H1 (cell line): Measurements from ENCODE around the gene KRT24. TPM values are rescaled to one million over a fixed set of nuclear protein-coding genes. Genes with fewer than 3 reads are reported as not detected.

Experiments used
- CTCF ChIA-PET: fragments of 300-600 bp; sonication (Branson Sonifier 250); formaldehyde crosslinking; loops from one replicate; lab custom pipeline; 2021; ENCODE audit not compliant: partially characterized antibody; lab: Charles Lee
- POLR2A ChIA-PET: fragments of 300-600 bp; sonication (Branson Sonifier 250); formaldehyde crosslinking; loops from one replicate; lab custom pipeline; 2021; ENCODE audit warnings: inconsistent platforms; ENCODE audit not compliant: partially characterized antibody; lab: Charles Lee
- DNase-seq, 2 experiments: peaks; one replicate each; pipeline versions ENCODE4 v3.0.0 to v3.0.0-alpha.2; 2010 to 2022; ENCODE audit warnings: low spot score in 2 of 2, low read depth in 1 of 2, mixed read lengths in 1 of 2
- FAIRE-seq: peaks from 2 replicates; lab custom pipeline; 2011; peaks lifted over from hg19 to GRCh38; lab: Jason Lieb, UNC
- H2AFZ ChIP-seq: 2 replicates; pipeline ENCODE4 v1.8.1; 2012; ENCODE audit warnings: low read length, inconsistent platforms
- H2AK5ac ChIP-seq: 2 replicates; pipeline ENCODE4 v1.6.1; 2013; ENCODE audit warnings: low read depth, low read length
- H2BK120ac ChIP-seq: replicated peaks from 2 replicates; pipeline ENCODE3; 2013; ENCODE audit warnings: low read depth, low read length, inconsistent platforms
- H2BK12ac ChIP-seq: 2 replicates; pipeline ENCODE4 v1.6.1; 2013; ENCODE audit warnings: low read depth, low read length
- H2BK15ac ChIP-seq: 2 replicates; pipeline ENCODE4 v1.6.1; 2013; ENCODE audit warnings: low read length
- H2BK20ac ChIP-seq: 2 replicates; pipeline ENCODE4 v1.6.1; 2013; ENCODE audit warnings: low read length
- H2BK5ac ChIP-seq: 2 replicates; pipeline ENCODE4 v1.6.1; 2013; ENCODE audit warnings: low read depth, low read length
- H3K14ac ChIP-seq: 2 replicates; pipeline ENCODE4 v1.6.1; 2013; ENCODE audit warnings: inconsistent platforms; ENCODE audit not compliant: insufficient read length
- H3K18ac ChIP-seq: 2 replicates; pipeline ENCODE4 v1.6.1; 2013; ENCODE audit warnings: low read length; ENCODE audit errors: extremely low read depth
- H3K23ac ChIP-seq: 2 replicates; pipeline ENCODE4 v1.6.1; 2013; ENCODE audit warnings: inconsistent platforms; ENCODE audit not compliant: insufficient read length
- H3K23me2 ChIP-seq: 2 replicates; pipeline ENCODE4 v1.6.1; 2013; ENCODE audit warnings: low read depth, low read length
- H3K27ac ChIP-seq: 2 replicates; pipeline ENCODE4 v1.6.1; 2011; ENCODE audit warnings: low read depth, low read length, inconsistent platforms
- H3K27me3 ChIP-seq, 4 experiments: replicated peaks in 1 of 4; 1 replicate in 1 of 4; 2 replicates in 3 of 4; pipeline versions ENCODE4 v1.6.1 to v1.8.1; 2011 to 2013; ENCODE audit warnings: low read length in 3 of 4, mild to moderate bottlenecking in 3 of 4, inconsistent platforms in 2 of 4, mixed read lengths in 2 of 4, moderate library complexity in 1 of 4; ENCODE audit not compliant: control insufficient read depth in 3 of 4, insufficient read depth in 3 of 4; ENCODE audit errors: extremely low read depth in 1 of 4
- H3K36me3 ChIP-seq, 4 experiments: 2 replicates each; pipeline versions ENCODE4 v1.6.1 to v1.8.1; 2011 to 2013; ENCODE audit warnings: mild to moderate bottlenecking in 4 of 4, low read length in 3 of 4, moderate library complexity in 2 of 4, control low read depth in 1 of 4, inconsistent platforms in 1 of 4; ENCODE audit not compliant: insufficient read depth in 4 of 4, control insufficient read depth in 2 of 4
- H3K4ac ChIP-seq: replicated peaks from 2 replicates; pipeline ENCODE3; 2013; ENCODE audit warnings: low read length, low read depth, mixed read lengths, inconsistent platforms; ENCODE audit not compliant: insufficient read length
- H3K4me1 ChIP-seq, 4 experiments: replicated peaks in 1 of 4; 1 replicate in 1 of 4; 2 replicates in 3 of 4; pipeline versions ENCODE4 v1.6.1 to v1.8.1; 2011 to 2013; ENCODE audit warnings: low read length in 3 of 4, inconsistent platforms in 2 of 4, mixed read lengths in 1 of 4; ENCODE audit not compliant: insufficient read depth in 4 of 4, control insufficient read depth in 3 of 4
- H3K4me2 ChIP-seq, 2 experiments: 2 replicates each; pipeline versions ENCODE4 v1.6.1 to v1.8.1; 2011 to 2013; ENCODE audit warnings: low read depth in 2 of 2, low read length in 2 of 2, control low read depth in 1 of 2, inconsistent platforms in 1 of 2, mild to moderate bottlenecking in 1 of 2; ENCODE audit not compliant: insufficient read depth in 1 of 2
- H3K4me3 ChIP-seq, 4 experiments: fragments of 200-600, 300-600 bp in 1 of 4; sonication (generic), shearing (Covaris generic), sonication (Bioruptor Twin) in 1 of 4; 2 replicates each; pipeline versions ENCODE4 v1.5.1 to v1.8.1; 2011 to 2016; ENCODE audit warnings: low read length in 4 of 4, low read depth in 3 of 4, control low read depth in 2 of 4, inconsistent platforms in 2 of 4, mild to moderate bottlenecking in 2 of 4, mixed read lengths in 1 of 4, moderate library complexity in 1 of 4; ENCODE audit not compliant: insufficient read depth in 2 of 4; ENCODE audit errors: extremely low read depth in 1 of 4
- H3K56ac ChIP-seq: replicated peaks from 2 replicates; pipeline ENCODE3; 2013; ENCODE audit warnings: low read depth, mild to moderate bottlenecking, mixed read lengths, low read length, inconsistent platforms; ENCODE audit not compliant: insufficient read length
- H3K79me1 ChIP-seq: 2 replicates; pipeline ENCODE4 v1.6.1; 2013; ENCODE audit warnings: low read depth, low read length, control low read depth
- H3K79me2 ChIP-seq, 2 experiments: 2 replicates each; pipeline versions ENCODE4 v1.6.1 to v1.8.1; 2012 to 2013; ENCODE audit warnings: low read length in 2 of 2, mild to moderate bottlenecking in 2 of 2, inconsistent platforms in 1 of 2; ENCODE audit not compliant: insufficient read depth in 2 of 2, control insufficient read depth in 1 of 2
- H3K9ac ChIP-seq, 4 experiments: replicated peaks in 1 of 4; 1 replicate in 1 of 4; 2 replicates in 3 of 4; pipeline versions ENCODE4 v1.6.1 to v1.8.1; 2011 to 2013; ENCODE audit warnings: low read depth in 3 of 4, low read length in 3 of 4, control low read depth in 2 of 4, mild to moderate bottlenecking in 2 of 4, moderate library complexity in 2 of 4, inconsistent platforms in 1 of 4; ENCODE audit errors: extremely low read depth in 1 of 4
- H3K9me3 ChIP-seq, 2 experiments: 2 replicates each; pipeline versions ENCODE4 v1.6.1 to v1.8.1; 2012 to 2013; ENCODE audit warnings: mild to moderate bottlenecking in 2 of 2, moderate library complexity in 2 of 2, control low read depth in 1 of 2, inconsistent platforms in 1 of 2, low read depth in 1 of 2, low read length in 1 of 2, mixed read lengths in 1 of 2; ENCODE audit not compliant: insufficient read depth in 2 of 2
- H4K20me1 ChIP-seq, 2 experiments: replicated peaks in 1 of 2; 2 replicates each; pipeline versions ENCODE3 to v1.8.1; 2011 to 2013; ENCODE audit warnings: inconsistent platforms in 2 of 2, low read length in 2 of 2, mild to moderate bottlenecking in 1 of 2; ENCODE audit not compliant: insufficient read depth in 2 of 2, control insufficient read depth in 1 of 2
- H4K5ac ChIP-seq: 2 replicates; pipeline ENCODE4 v1.6.1; 2013; ENCODE audit warnings: low read length, low read depth, mixed read lengths, inconsistent platforms; ENCODE audit not compliant: insufficient read length
- H4K8ac ChIP-seq: 2 replicates; pipeline ENCODE4 v1.8.0; 2013; ENCODE audit warnings: mild to moderate bottlenecking, moderate library complexity, low read length, inconsistent platforms; ENCODE audit not compliant: insufficient read depth; ENCODE audit errors: extremely low read depth
- H4K91ac ChIP-seq: replicated peaks from 2 replicates; pipeline ENCODE3; 2013; ENCODE audit warnings: low read length, mixed read lengths, inconsistent platforms; ENCODE audit not compliant: insufficient read length
- GTF2F1 ChIP-seq: IDR thresholded peaks from 2 replicates; pipeline ENCODE4 v1.6.1; 2012; ENCODE audit warnings: low read depth, low read length, improper control_type of control experiment, borderline replicate concordance
- SUZ12 ChIP-seq: fragments of 200-600 bp; sonication (generic); IDR thresholded peaks from 2 replicates; pipeline ENCODE4 v1.6.1; 2012; ENCODE audit warnings: mild to moderate bottlenecking, inconsistent platforms, low read length, moderate library complexity, mixed read lengths
- TAF1 ChIP-seq: IDR thresholded peaks from 2 replicates; pipeline ENCODE4 v1.6.1; 2011; ENCODE audit warnings: mild to moderate bottlenecking, low read depth, low read length
- WGBS, 2 experiments: shearing (Covaris generic) in 1 of 2; methylation state at CpG; one replicate each; pipeline versions ENCODE4 v1.1.6 to v1.1.7; 2013 to 2015; ENCODE audit warnings: low lambda C conversion rate in 2 of 2, mixed read lengths in 2 of 2, inconsistent platforms in 1 of 2, low coverage in 1 of 2, missing lambda C conversion rate in 1 of 2; ENCODE audit not compliant: insufficient replicate concordance in 2 of 2, insufficient coverage in 1 of 2, insufficient read length in 1 of 2; ENCODE audit errors: extremely low coverage in 1 of 2, missing lambda C conversion rate in 1 of 2; 5-methylcytosine and 5-hydroxymethylcytosine counted together
- polyA plus RNA-seq, 7 experiments: library from polyadenylated mRNA; depleted of rRNA in 3 of 7; stranded (reverse) in 5 of 7; unstranded in 2 of 7; fragments of >200 nt in 5 of 7; fragments of 200-250 nt in 2 of 7; gene quantifications; 1 replicate in 5 of 7; 2 replicates in 1 of 7; 4 replicates in 1 of 7; pipeline versions ENCODE4 v1.2.1 to v1.2.3, GENCODE V29; 2011 to 2013; ENCODE audit warnings: missing spikeins in 2 of 7, mixed read lengths in 2 of 7
- total RNA-seq: library from RNA; stranded (reverse); fragmentation: NEBNext Ultra II Directional; extraction: Animal tissue kit (Norgen Biotek cat#: 25700); gene quantifications from 2 replicates; pipeline ENCODE4 v1.2.1, GENCODE V29; 2021

KRT24 gene
- total and polyA plus RNA-seq, 2 of the 8 experiments (the other 6 are each of a cell fraction or from before 2014, with no cell fraction given), result not detected

DNA sequence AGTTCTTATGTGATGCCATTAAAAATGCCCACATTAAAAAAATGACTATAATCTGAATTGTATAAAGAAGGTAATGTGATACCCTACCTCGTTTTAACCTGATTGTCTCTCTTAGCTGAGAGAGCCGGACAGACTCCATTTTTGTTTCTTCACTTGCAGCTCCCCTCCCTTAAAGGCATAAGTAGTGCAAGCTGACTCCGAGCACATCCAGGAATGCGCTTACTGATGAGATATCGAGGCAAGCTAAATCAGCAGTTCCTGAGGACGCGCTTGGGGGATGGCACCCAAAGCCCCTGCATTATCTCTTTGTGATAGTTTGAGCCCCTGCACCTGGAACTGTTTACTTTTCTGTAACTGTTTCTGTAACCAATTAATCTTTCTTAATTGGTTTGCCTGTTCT is 6.3 kb downstream of the KRT24 start:
- no peak overlapping the region for H4K8ac ChIP-seq
- FAIRE-seq (no peak), DNase-seq (no peak)
- H3K18ac ChIP-seq, result no peak overlapping the region
- 89% methylated on average over 7 of the region's 7 CpGs; no CpG with 5 or more reads in 1 of the 2 experiments for WGBS, 2 experiments
- H3K4me3 ChIP-seq, result no peak overlapping the region
- no peak for TF ChIP-seq GTF2F1
- no peak for TF ChIP-seq TAF1
- no peak for TF ChIP-seq SUZ12
- no peak overlapping the region for H4K5ac ChIP-seq
- no peak overlapping the region for H4K91ac ChIP-seq
- no peak overlapping the region for H3K9ac ChIP-seq
- H3K79me2 ChIP-seq, result no peaks in the 10 kb centered on the region
- H3K4ac ChIP-seq, result no peak overlapping the region
- H3K79me1 ChIP-seq, result no peaks in the 10 kb centered on the region
- no peaks in the 10 kb centered on the region for H3K36me3 ChIP-seq
- H3K9me3 ChIP-seq, result no peaks in the 10 kb centered on the region
- H3K14ac ChIP-seq, result no peak overlapping the region
- H3K23me2 ChIP-seq, result no peaks in the 10 kb centered on the region
- no peak overlapping the region for H2BK120ac ChIP-seq
- no peak overlapping the region for H2BK15ac ChIP-seq
- no peak overlapping the region for H2AK5ac ChIP-seq
- H2BK5ac ChIP-seq, result no peak overlapping the region
- H3K27me3 ChIP-seq, result no peaks in the 10 kb centered on the region
- H3K23ac ChIP-seq, result no peak overlapping the region
- H4K20me1 ChIP-seq, result no peaks in the 10 kb centered on the region
- no peaks in the 10 kb centered on the region for H3K4me1 ChIP-seq
- H3K4me2 ChIP-seq, result no peak overlapping the region
- no peak overlapping the region for H2BK12ac ChIP-seq
- ChIA-PET POLR2A (interaction anchor here (1.3 kb wide), 1 partner anchor 11 kb away, joined by 3 read pairs; no protein-coding TSS in a partner anchor), CTCF (interaction anchor here (1.0 kb wide), 2 partner anchors 82 to 101 kb away, joined by 3 to 4 read pairs; no protein-coding TSS in a partner anchor)
- H3K27ac ChIP-seq, result no peak overlapping the region
- no peak overlapping the region for H2AFZ ChIP-seq
- H2BK20ac ChIP-seq, result no peak overlapping the region
- H3K56ac ChIP-seq, result no peak overlapping the region
